H1 (cell line): ENCODE measurements around the gene APOBEC2. TPM values are rescaled to one million over a fixed set of nuclear protein-coding genes. Genes with fewer than 3 reads are reported as not detected.

ENCODE experiments used
- BRCA1 ChIP-seq: IDR thresholded peaks from 2 replicates; pipeline ENCODE4 v1.6.1; 2012; ENCODE audit warnings: low read depth, low read length, improper control_type of control experiment
- CHD1 ChIP-seq: IDR thresholded peaks from 2 replicates; pipeline ENCODE4 v1.6.1; 2012; ENCODE audit warnings: low read depth, low read length, improper control_type of control experiment
- EP300 ChIP-seq, 2 experiments: IDR thresholded peaks; 1 replicate in 1 of 2; 2 replicates in 1 of 2; pipeline ENCODE4 v1.6.1; 2011 to 2012; ENCODE audit warnings: low read depth in 2 of 2, low read length in 2 of 2, mild to moderate bottlenecking in 2 of 2, borderline replicate concordance in 1 of 2, inconsistent platforms in 1 of 2, moderate library complexity in 1 of 2
- GABPA ChIP-seq: IDR thresholded peaks from 2 replicates; pipeline ENCODE4 v1.6.1; 2011; ENCODE audit warnings: mild to moderate bottlenecking, low read length, moderate library complexity, borderline replicate concordance; ENCODE audit not compliant: insufficient read depth
- KDM5A ChIP-seq: fragments of 200-600 bp; IDR thresholded peaks from 2 replicates; pipeline ENCODE4 v1.7.1; 2012; ENCODE audit warnings: mild to moderate bottlenecking, low read length, inconsistent platforms, mixed read lengths
- POU5F1 ChIP-seq: IDR thresholded peaks from 2 replicates; pipeline ENCODE4 v1.6.1; 2011; ENCODE audit warnings: low read depth, mild to moderate bottlenecking, low read length, moderate library complexity
- RNF2 ChIP-seq: fragments of 200-900, 300-1000 bp; sonication (generic); IDR thresholded peaks from 2 replicates; pipeline ENCODE4 v1.7.1; 2016; ENCODE audit warnings: borderline replicate concordance, low read depth, mild to moderate bottlenecking, antibody characterized with exemption, low read length; ENCODE audit not compliant: poor library complexity, severe bottlenecking; ENCODE audit errors: missing control alignments
- SIN3A ChIP-seq, 2 experiments: IDR thresholded peaks in 1 of 2; conservative IDR thresholded peaks in 1 of 2; 2 replicates each; pipeline ENCODE4 v1.6.1; 2011 to 2012; ENCODE audit warnings: low read length in 2 of 2, improper control_type of control experiment in 1 of 2, low read depth in 1 of 2, mild to moderate bottlenecking in 1 of 2
- SIRT6 ChIP-seq: IDR thresholded peaks from one replicate; pipeline ENCODE4 v1.7.1; 2012; ENCODE audit warnings: low read length, inconsistent platforms
- SP2 ChIP-seq: IDR thresholded peaks from 2 replicates; pipeline ENCODE4 v1.6.1; 2012; ENCODE audit warnings: mild to moderate bottlenecking, low read length, inconsistent platforms
- SP4 ChIP-seq: IDR thresholded peaks from 2 replicates; pipeline ENCODE4 v1.6.1; 2012; ENCODE audit warnings: low read length, inconsistent platforms
- SRF ChIP-seq: IDR thresholded peaks from 2 replicates; pipeline ENCODE4 v1.6.1; 2011; ENCODE audit warnings: mild to moderate bottlenecking, low read depth, low read length, moderate library complexity
- YY1 ChIP-seq: IDR thresholded peaks from 2 replicates; pipeline ENCODE4 v1.6.1; 2011; ENCODE audit warnings: low read depth, mild to moderate bottlenecking, low read length
- polyA plus RNA-seq, 7 experiments: library from polyadenylated mRNA; depleted of rRNA in 3 of 7; stranded (reverse) in 5 of 7; unstranded in 2 of 7; fragments of >200 nt in 5 of 7; fragments of 200-250 nt in 2 of 7; gene quantifications; 1 replicate in 5 of 7; 2 replicates in 1 of 7; 4 replicates in 1 of 7; pipeline versions ENCODE4 v1.2.1 to v1.2.3, GENCODE V29; 2011 to 2013; ENCODE audit warnings: missing spikeins in 2 of 7, mixed read lengths in 2 of 7
- total RNA-seq: library from RNA; stranded (reverse); fragmentation: NEBNext Ultra II Directional; extraction: Animal tissue kit (Norgen Biotek cat#: 25700); gene quantifications from 2 replicates; pipeline ENCODE4 v1.2.1, GENCODE V29; 2021
- TF ChIP-seq, protein P1 (sequence below): IDR thresholded peaks from 2 replicates; pipeline ENCODE4 v1.6.1; 2012; ENCODE audit warnings: inconsistent platforms

Gene APOBEC2
- total and polyA plus RNA-seq, 2 of the 8 experiments (the other 6 are each of a cell fraction or from before 2014, with no cell fraction given) = not detected

DNA sequence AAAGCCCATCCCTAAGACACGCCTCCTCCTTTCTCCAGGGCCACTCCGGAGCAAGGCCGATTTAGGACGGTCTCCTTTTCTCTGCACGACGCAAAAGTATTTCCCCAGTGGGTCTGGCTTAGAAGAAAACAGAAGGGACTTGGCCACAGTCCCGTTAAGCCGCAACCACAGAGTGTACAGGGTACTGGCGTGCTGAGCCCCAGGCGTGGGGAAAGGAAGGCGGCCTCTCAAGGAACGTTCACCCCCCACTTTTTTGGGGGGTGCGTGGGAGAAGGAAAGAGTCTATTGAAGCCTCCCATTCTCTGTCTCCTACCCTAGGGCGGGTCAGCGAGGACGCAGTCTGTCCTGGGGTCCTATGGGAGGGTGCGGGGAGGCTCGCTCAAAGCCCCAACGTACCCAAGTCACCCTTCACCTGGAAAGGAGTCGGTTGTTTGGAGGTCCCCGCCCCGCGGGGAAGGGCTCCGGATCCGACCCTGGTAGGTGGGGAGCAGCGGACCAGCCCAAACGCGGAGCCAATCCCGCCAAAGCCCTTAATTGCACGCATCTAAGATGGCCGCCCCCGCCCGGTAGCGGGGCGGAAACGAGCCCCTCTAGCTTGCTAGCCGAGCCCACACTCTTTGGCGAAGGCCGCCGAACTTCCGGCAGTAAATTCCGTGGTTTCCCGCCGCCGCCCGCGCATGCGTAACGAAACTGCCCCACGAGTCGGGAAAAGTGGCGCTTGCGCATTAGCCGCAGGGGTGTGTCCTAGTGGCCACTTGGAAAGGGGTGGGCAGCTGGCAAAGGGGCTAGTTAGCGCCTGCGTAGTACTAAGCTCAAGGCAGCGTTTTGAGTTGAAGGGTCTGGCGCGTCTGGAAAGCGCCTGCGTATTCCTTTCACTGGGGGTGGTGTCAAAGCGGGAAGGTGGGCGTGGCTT, 19.2 kb downstream of the APOBEC2 start, which contains the start of gene OARD1 (continued):
- TF ChIP-seq, protein P1, sequence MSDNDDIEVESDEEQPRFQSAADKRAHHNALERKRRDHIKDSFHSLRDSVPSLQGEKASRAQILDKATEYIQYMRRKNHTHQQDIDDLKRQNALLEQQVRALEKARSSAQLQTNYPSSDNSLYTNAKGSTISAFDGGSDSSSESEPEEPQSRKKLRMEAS = peak; percentile 43; the same call in 1 of the 2 replicates
- peak; percentile 85; the same call in 1 of the 2 replicates for TF ChIP-seq SP4
- no peak for TF ChIP-seq SRF
- peak; percentile 98 for TF ChIP-seq YY1
- TF ChIP-seq SIRT6 = no peak
- TF ChIP-seq KDM5A = peak; percentile 29; the same call in 1 of the 2 replicates
- TF ChIP-seq RNF2 = no peak
- peak in 1 of 2 experiments; percentile 64; a peak in 2 of 4 replicates for TF ChIP-seq SIN3A (conservative IDR thresholded peaks at IDR 0.05 in 1 of 2, IDR thresholded peaks at IDR 0.05 in 1 of 2; ENCODE audit: low read depth in 1 of 2, low read length in 2 of 2)
- no peak for TF ChIP-seq CHD1
- peak; percentile 23; the same call in 1 of the 2 replicates for TF ChIP-seq SP2
- TF ChIP-seq POU5F1 = no peak
- no peak for TF ChIP-seq EP300 (IDR thresholded peaks at IDR 0.05; ENCODE audit: borderline replicate concordance in 1 of 2, low read depth in 2 of 2, low read length in 2 of 2)
- TF ChIP-seq GABPA = peak; percentile 64; the same call in 1 of the 2 replicates
- TF ChIP-seq BRCA1 = no peak
